ENCODE measurements around the gene DCLRE1A.
A peak's percentile ranks its signal among the peaks of the same experiment; 100 is the strongest.

Gene DCLRE1A

DNA sequence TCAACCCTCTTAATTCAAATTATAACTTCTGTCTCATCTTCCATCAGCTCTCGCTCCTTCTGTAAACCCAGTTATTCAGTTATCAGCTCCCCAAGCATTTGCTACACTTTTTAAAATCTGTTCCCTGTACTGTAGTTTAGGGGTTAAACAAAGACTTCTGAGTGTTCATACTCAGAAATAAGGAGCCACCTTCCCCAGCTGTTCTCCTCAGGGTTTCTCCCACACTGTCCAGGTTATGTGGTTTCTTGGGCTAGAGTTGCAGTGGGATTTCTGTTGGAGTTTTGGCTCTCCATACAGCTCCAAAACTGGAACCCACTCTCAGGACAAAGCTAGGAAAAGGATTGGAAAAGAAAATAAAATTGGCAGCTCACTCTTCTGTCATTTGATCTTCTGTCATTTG, 21.3 kb upstream of the DCLRE1A start:
- H3K27ac ChIP-seq = no peak overlapping the region
- TF ChIP-seq ZFX (IDR thresholded peaks at IDR 0.05; ENCODE audit: borderline replicate concordance) = no peak
- TF ChIP-seq, protein P1, sequence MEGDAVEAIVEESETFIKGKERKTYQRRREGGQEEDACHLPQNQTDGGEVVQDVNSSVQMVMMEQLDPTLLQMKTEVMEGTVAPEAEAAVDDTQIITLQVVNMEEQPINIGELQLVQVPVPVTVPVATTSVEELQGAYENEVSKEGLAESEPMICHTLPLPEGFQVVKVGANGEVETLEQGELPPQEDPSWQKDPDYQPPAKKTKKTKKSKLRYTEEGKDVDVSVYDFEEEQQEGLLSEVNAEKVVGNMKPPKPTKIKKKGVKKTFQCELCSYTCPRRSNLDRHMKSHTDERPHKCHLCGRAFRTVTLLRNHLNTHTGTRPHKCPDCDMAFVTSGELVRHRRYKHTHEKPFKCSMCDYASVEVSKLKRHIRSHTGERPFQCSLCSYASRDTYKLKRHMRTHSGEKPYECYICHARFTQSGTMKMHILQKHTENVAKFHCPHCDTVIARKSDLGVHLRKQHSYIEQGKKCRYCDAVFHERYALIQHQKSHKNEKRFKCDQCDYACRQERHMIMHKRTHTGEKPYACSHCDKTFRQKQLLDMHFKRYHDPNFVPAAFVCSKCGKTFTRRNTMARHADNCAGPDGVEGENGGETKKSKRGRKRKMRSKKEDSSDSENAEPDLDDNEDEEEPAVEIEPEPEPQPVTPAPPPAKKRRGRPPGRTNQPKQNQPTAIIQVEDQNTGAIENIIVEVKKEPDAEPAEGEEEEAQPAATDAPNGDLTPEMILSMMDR (IDR thresholded peaks at IDR 0.05) = no peak

DNA sequence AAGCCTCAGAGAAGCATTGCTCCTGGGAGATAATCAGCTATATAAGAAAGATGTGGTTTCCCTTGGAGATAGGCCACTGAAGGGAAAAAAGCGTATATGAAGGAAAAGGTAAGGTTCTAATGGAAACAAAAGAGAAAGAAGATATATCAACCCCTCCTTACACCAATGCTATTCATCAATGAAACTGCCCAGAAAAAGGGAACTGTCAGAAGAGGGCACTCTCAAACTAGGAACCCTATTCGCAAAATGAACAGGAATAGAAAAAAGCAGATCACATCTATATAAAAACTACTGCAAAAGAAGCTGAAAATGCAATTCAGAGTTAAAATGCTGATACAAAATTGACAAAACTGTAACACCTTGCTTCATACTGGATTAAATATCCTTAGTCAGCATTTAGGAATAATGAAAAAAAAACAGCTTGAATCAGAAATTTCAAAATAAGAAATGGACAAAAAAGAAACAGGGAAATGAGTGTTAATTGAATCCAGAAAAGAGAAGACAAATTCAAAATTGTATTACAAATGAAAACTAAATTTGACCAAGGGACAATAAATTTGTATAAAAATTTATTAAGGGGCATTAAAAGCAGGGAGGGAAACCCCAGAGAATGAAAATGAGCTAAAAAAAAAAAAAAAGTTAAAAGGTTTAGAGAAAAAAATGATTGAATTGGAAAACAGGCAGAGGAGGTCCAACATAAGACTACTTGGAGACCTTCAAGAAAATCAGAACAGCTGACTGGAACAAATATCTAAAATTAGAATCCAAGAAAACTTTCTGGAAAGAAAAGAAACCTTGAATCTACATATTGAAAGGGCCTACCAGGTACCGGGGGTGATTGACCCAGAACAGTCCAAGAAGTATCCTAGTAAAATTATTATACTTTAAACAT, 18.5 kb upstream of the DCLRE1A start:
- H3K27ac ChIP-seq = no peak overlapping the region
- TF ChIP-seq, protein P1 (IDR thresholded peaks at IDR 0.05) = peak; percentile 7; the same call in 1 of the 2 replicates
- TF ChIP-seq ZFX (IDR thresholded peaks at IDR 0.05; ENCODE audit: borderline replicate concordance) = no peak

DNA sequence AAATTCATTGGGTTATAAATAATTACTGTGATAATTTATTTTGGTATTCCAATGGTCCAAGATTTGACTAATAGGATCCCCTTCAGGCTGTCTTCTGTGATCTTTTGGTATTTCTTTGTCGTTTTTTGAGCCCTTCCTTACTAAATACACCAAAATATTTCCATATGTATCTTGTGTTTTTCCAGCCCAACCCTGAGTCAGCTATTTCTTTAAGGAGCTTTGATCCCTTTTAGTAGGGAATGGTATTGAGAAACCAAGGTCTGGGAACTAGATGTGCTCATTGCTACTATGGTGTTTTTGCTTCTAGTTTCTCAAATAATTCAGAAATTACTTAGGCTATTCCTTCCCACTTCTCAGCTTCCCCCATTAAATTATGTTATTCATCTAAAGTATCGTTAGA, 15.9 kb upstream of the DCLRE1A start:
- no peak for TF ChIP-seq ZFX (IDR thresholded peaks at IDR 0.05; ENCODE audit: borderline replicate concordance)
- TF ChIP-seq, protein P1 (IDR thresholded peaks at IDR 0.05) = no peak

DNA sequence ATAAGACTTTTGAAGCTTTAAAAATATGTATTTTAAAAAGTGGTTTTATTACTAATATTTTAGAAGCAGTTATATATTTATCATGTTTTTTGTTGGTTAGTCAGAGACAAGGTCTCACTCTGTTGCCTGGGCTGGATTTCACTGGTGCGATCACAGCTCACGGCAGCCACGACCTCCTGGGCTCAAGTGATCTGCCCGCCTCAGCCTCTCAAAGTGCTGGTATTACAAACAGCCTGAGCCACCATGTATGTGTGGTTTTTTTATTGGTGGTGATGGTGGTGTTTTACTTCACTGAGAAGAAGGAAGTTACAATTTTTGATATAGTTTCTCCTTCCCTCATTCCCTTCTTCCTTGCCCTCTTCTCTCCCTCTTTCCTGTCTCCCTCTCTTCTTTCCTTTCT, 14.0 kb upstream of the DCLRE1A start:
- no peak overlapping the region for H3K27ac ChIP-seq
- TF ChIP-seq ZFX (IDR thresholded peaks at IDR 0.05; ENCODE audit: borderline replicate concordance) = no peak
- TF ChIP-seq, protein P1 (IDR thresholded peaks at IDR 0.05) = no peak

More for the DNA sequence above, 15.9 kb upstream of the DCLRE1A start:
- no peak overlapping the region for H3K27ac ChIP-seq

DNA sequence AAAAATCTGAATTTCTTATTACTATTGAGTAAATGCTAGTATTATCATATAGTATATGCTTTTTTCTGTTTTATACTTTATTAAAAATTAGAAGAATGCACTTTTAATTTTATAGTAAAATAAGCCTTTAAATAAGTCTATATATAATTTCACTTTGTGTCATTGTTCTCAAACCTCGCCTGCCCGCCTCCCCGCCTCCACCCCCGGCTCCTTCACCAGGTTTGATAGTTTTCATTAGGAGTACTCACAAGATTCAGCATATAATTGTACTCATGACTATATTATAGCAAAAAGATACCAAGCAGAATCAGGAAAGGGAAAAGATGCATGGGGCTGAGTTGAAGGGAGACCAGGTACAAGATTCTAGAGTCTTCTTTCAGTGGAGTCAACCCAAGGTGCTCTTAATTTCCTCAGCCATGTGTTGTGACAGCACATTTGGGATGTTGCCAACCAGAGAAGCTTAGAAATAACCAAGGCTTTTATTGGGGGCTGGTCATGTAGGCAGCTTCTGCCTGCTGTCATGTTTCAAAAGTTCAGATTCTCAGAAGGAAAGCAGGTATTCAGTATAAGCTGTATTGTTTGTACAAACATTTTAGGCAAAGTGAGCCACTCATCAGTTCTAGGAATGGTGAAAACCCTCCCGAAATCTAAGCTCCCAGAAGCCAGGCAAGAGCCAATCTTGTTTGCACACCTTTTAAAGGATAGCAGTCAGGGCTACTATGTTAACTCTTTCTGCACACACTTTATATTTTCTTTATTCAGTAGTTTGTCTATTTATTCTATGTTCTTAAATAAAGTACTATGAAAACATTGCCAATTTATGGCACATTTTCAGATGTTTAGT, 12.9 kb upstream of the DCLRE1A start:
- H3K27ac ChIP-seq = no peak overlapping the region
- TF ChIP-seq, protein P1 (IDR thresholded peaks at IDR 0.05) = no peak
- no peak for TF ChIP-seq ZFX (IDR thresholded peaks at IDR 0.05; ENCODE audit: borderline replicate concordance)

DNA sequence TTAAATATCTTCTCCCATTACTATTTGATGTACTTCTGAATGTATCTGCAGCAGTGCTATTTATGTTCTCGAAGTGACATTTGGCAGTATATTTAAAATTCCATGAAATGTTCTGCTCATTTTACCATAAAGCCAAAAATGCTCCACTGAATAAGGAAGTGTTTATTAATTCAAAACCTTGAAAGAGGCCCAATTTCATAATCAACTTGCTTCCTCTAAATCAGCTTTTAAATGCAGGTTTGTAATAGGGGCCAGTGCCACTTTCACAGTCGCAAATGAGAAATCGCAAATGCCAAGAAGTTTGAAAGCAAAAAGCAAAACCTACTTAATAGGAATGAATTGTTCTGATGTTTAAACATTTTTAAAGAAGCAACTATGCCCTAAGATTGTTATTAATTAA, 12.0 kb upstream of the DCLRE1A start:
- no peak overlapping the region for H3K27ac ChIP-seq

More for the DNA sequence above, 12.0 kb upstream of the DCLRE1A start:
- TF ChIP-seq, protein P1 (IDR thresholded peaks at IDR 0.05) = no peak
- no peak for TF ChIP-seq ZFX (IDR thresholded peaks at IDR 0.05; ENCODE audit: borderline replicate concordance)
